SK-N-SH (cell line): ENCODE results near the gene NUDT22. TPM values are rescaled to one million over a fixed set of nuclear protein-coding genes. Genes with fewer than 3 reads are reported as not detected.

Experiments
- CTCF ChIA-PET: fragments of 300-600, 350-600 bp; formaldehyde crosslinking; extraction: SDS; loops from one replicate; lab custom pipeline; 2021; lab: Yijun Ruan, JAX
- POLR2A ChIA-PET: fragments of 350-600 bp; sonication (Branson Sonifier 250); formaldehyde crosslinking; extraction: SDS; loops from one replicate; lab custom pipeline; 2020; ENCODE audit warnings: antibody characterized with exemption, inconsistent platforms; lab: Yijun Ruan, JAX
- DNase-seq: peaks from one replicate; pipeline ENCODE4 v3.0.0; 2012
- H2AFZ ChIP-seq: fragments of 200-600 bp; sonication (generic); 2 replicates; pipeline ENCODE4 v1.8.1; 2016; ENCODE audit warnings: antibody characterized with exemption, mild to moderate bottlenecking, low read depth
- H3F3A ChIP-seq: fragments of 200-600 bp; sonication (generic); replicated peaks from 2 replicates; pipeline ENCODE3; 2016; ENCODE audit warnings: antibody characterized with exemption, mild to moderate bottlenecking; ENCODE audit not compliant: insufficient read depth
- H3K27ac ChIP-seq, 2 experiments: fragments of 200-500 bp in 1 of 2; fragments of 200-600 bp in 1 of 2; sonication (Bioruptor generic) in 1 of 2; sonication (generic), shearing (Covaris generic) in 1 of 2; 2 replicates each; pipeline versions ENCODE4 v1.5.1 to v1.6.1; 2014 to 2016; ENCODE audit warnings: low read depth in 2 of 2, inconsistent platforms in 1 of 2, low read length in 1 of 2, mild to moderate bottlenecking in 1 of 2, mixed read lengths in 1 of 2
- H3K27me3 ChIP-seq: fragments of 200-600 bp; sonication (generic), shearing (Covaris generic); 2 replicates; pipeline ENCODE4 v1.6.1; 2016; ENCODE audit warnings: mixed run types; ENCODE audit not compliant: insufficient read depth
- H3K36me3 ChIP-seq, 2 experiments: fragments of 200-500 bp in 1 of 2; fragments of 200-600 bp in 1 of 2; sonication (Bioruptor generic) in 1 of 2; sonication (generic) in 1 of 2; replicated peaks in 1 of 2; 2 replicates each; pipeline versions ENCODE3 to v1.5.1; 2014 to 2016; ENCODE audit warnings: low read length in 1 of 2, mild to moderate bottlenecking in 1 of 2; ENCODE audit not compliant: insufficient read depth in 2 of 2, control insufficient read depth in 1 of 2
- H3K4me1 ChIP-seq, 2 experiments: fragments of 200-500 bp in 1 of 2; fragments of 200-600 bp in 1 of 2; sonication (Bioruptor generic) in 1 of 2; sonication (generic), shearing (Covaris generic) in 1 of 2; 2 replicates each; pipeline versions ENCODE4 v1.5.1 to v1.6.1; 2014 to 2016; ENCODE audit warnings: low read depth in 1 of 2, low read length in 1 of 2, mixed run types in 1 of 2; ENCODE audit not compliant: insufficient read depth in 2 of 2, control insufficient read depth in 1 of 2
- H3K4me2 ChIP-seq: fragments of 200-600 bp; sonication (generic), shearing (Covaris generic); 2 replicates; pipeline ENCODE4 v1.6.1; 2017; ENCODE audit warnings: mixed run types
- H3K4me3 ChIP-seq, 2 experiments: fragments of 200-500 bp in 1 of 2; fragments of 200-600 bp in 1 of 2; sonication (Bioruptor generic) in 1 of 2; sonication (generic), shearing (Covaris generic) in 1 of 2; 2 replicates each; pipeline versions ENCODE4 v1.5.1 to v1.8.1; 2014 to 2016; ENCODE audit warnings: low read depth in 2 of 2, inconsistent platforms in 1 of 2, low read length in 1 of 2, mild to moderate bottlenecking in 1 of 2, mixed read lengths in 1 of 2, moderate library complexity in 1 of 2
- H3K79me2 ChIP-seq: fragments of 200-600 bp; sonication (generic); 2 replicates; pipeline ENCODE4 v1.8.1; 2017; ENCODE audit warnings: mild to moderate bottlenecking; ENCODE audit not compliant: insufficient read depth
- H3K9ac ChIP-seq: fragments of 200-600 bp; sonication (generic); 2 replicates; pipeline ENCODE4 v1.6.1; 2017; ENCODE audit warnings: mixed run types
- H3K9me2 ChIP-seq: fragments of 200-600 bp; sonication (generic); 2 replicates; pipeline ENCODE4 v1.6.1; 2017; ENCODE audit warnings: mixed run types
- H3K9me3 ChIP-seq: fragments of 200-600 bp; sonication (generic); 2 replicates; pipeline ENCODE4 v1.6.1; 2017; ENCODE audit warnings: mixed run types, mild to moderate bottlenecking, moderate library complexity
- H4K20me1 ChIP-seq: fragments of 200-600 bp; sonication (generic); 2 replicates; pipeline ENCODE4 v1.6.1; 2017; ENCODE audit warnings: mild to moderate bottlenecking, mixed run types; ENCODE audit not compliant: insufficient read depth
- CHD2 ChIP-seq: fragments of 150-350 bp; IDR thresholded peaks from 2 replicates; pipeline ENCODE4 v1.6.1; 2018; ENCODE audit warnings: low read length; ENCODE audit not compliant: partially characterized antibody
- EZH2phosphoT487 ChIP-seq: fragments of 200-600 bp; sonication (generic); IDR thresholded peaks from 2 replicates; pipeline ENCODE4 v1.6.1; 2017; ENCODE audit warnings: low read depth, mixed run types, mild to moderate bottlenecking, antibody characterized with exemption, moderate library complexity, borderline replicate concordance
- FOSL2 ChIP-seq: IDR thresholded peaks from 2 replicates; pipeline ENCODE4 v1.4.0; 2012; ENCODE audit warnings: low read depth, mild to moderate bottlenecking, moderate library complexity, borderline replicate concordance
- GABPA ChIP-seq: IDR thresholded peaks from 2 replicates; pipeline ENCODE4 v1.4.0; 2012; ENCODE audit warnings: low read depth, mild to moderate bottlenecking
- IRF3 ChIP-seq: fragments of 150-350 bp; IDR thresholded peaks from 2 replicates; pipeline ENCODE4 v1.6.1; 2016; ENCODE audit warnings: mild to moderate bottlenecking, low read depth, low read length
- MAX ChIP-seq: IDR thresholded peaks from 2 replicates; pipeline ENCODE4 v1.4.0; 2012; ENCODE audit warnings: low read depth
- MEF2A ChIP-seq: IDR thresholded peaks from 2 replicates; pipeline ENCODE4 v1.4.0; 2012; ENCODE audit warnings: low read depth, borderline replicate concordance
- RFX5 ChIP-seq: IDR thresholded peaks from 2 replicates; pipeline ENCODE4 v1.6.1; 2012; ENCODE audit warnings: mild to moderate bottlenecking, improper control_type of control experiment, low read length
- SIN3A ChIP-seq: IDR thresholded peaks from 2 replicates; pipeline ENCODE4 v1.6.1; 2012; ENCODE audit warnings: low read depth, mild to moderate bottlenecking, low read length, moderate library complexity, borderline replicate concordance
- USF2 ChIP-seq: fragments of 150-350 bp; IDR thresholded peaks from 2 replicates; pipeline ENCODE4 v1.6.1; 2017; ENCODE audit warnings: antibody characterized with exemption, low read length, low read depth, borderline replicate concordance
- YY1 ChIP-seq: IDR thresholded peaks from 2 replicates; pipeline ENCODE4 v1.4.0; 2012; ENCODE audit warnings: low read depth, mild to moderate bottlenecking
- ZBTB33 ChIP-seq: IDR thresholded peaks from 2 replicates; pipeline ENCODE4 v1.4.0; 2012; ENCODE audit warnings: low read depth, borderline replicate concordance
- WGBS: methylation state at CpG from one replicate; pipeline ENCODE4 v1.1.6; 2017; ENCODE audit warnings: low lambda C conversion rate; 5-methylcytosine and 5-hydroxymethylcytosine counted together
- polyA plus RNA-seq, 3 experiments: library from polyadenylated mRNA; depleted of rRNA; stranded (reverse); fragments of >200 nt; gene quantifications; 2 replicates each; pipeline ENCODE4 v1.2.3, GENCODE V29; 2012

The NUDT22 gene
- polyA plus RNA-seq, 1 of the 3 experiments (the other 2 are of a cell fraction), result 72.7 TPM

- H3K9me2 ChIP-seq, result no peaks in the 10 kb centered on the region
- H3F3A ChIP-seq, result peaks cover 28% of the 10 kb centered on the region
- ChIA-PET CTCF (interaction anchor here (0.6 to 1.5 kb wide), 2 partner anchors 13 to 35 kb away, joined by 3 to 4 read pairs; no protein-coding TSS in a partner anchor), POLR2A (interaction anchor here (0.7 kb wide), 1 partner anchor 26 kb away, joined by 3 read pairs; no protein-coding TSS in a partner anchor)
- no peaks in the 10 kb centered on the region for H3K27me3 ChIP-seq
- peak overlapping the region; percentile 93 for H3K4me2 ChIP-seq
- H3K36me3 ChIP-seq, result peaks cover 10 to 30% of the 10 kb centered on the region in 2 experiments
- TF ChIP-seq RFX5 (no peak), GABPA (no peak), CHD2 (no peak), YY1 (no peak), USF2 (no peak), SIN3A (no peak), EZH2phosphoT487 (no peak), MAX (no peak), FOSL2 (no peak), IRF3 (no peak), ZBTB33 (no peak), MEF2A (no peak)
- peaks cover 16 to 40% of the 10 kb centered on the region in 2 experiments; a peak in 2 of 4 replicates for H3K4me1 ChIP-seq
- H3K4me3 ChIP-seq, result peak overlapping the region; percentile 64 to 92
- H4K20me1 ChIP-seq, result no peaks in the 10 kb centered on the region
- H3K79me2 ChIP-seq, result peaks cover 43% of the 10 kb centered on the region
- H3K9me3 ChIP-seq, result no peaks in the 10 kb centered on the region
- no peak overlapping the region for H2AFZ ChIP-seq
- WGBS, result 81% methylated on average over 11 of the region's 11 CpGs
- DNase-seq, result no peak
- peak overlapping the region; percentile 83; the same call in 1 of the 2 replicates for H3K9ac ChIP-seq
- peak overlapping the region; percentile 94 to 98 for H3K27ac ChIP-seq
Observed at GRCh38 chr11:64239662-64240434, 13.8 kb downstream of the NUDT22 start.
